NCI-H524 treated with DMSO at 0.1 percent for 48 hours (cell line): ENCODE measurements around the gene CAV3.

Experiments
- DNase-seq: peaks from one replicate; lab custom pipeline; 2025; lab: John Stamatoyannopoulos, UW

CAV3 gene

GRCh38 chr3:8736436-8736835 is 2.8 kb downstream of the CAV3 start:
- no peak for DNase-seq

GRCh38 chr3:8737301-8737700 is 3.7 kb downstream of the CAV3 start:
- DNase-seq, result no peak

DNA sequence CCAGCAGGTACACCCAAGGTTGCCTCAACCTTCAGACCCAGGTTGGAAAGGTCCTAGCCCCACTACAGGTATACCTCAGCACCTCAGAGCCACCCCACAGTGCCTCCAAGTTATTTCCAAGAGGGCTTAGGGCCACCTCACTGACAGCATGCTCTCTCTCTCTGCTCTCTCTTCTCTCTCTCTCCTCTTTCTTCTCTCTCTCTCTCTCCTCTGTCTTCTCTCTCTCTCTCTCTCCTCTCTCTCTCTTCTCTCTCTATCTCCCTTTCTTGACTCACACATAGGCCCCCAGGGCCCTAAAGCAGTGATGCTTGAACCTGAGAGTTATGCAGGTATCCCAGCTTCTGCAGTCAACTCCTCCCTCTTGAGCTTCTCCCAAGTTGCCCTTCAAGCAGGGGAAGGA is 4.2 kb downstream of the CAV3 start:
- no peak for DNase-seq

DNA sequence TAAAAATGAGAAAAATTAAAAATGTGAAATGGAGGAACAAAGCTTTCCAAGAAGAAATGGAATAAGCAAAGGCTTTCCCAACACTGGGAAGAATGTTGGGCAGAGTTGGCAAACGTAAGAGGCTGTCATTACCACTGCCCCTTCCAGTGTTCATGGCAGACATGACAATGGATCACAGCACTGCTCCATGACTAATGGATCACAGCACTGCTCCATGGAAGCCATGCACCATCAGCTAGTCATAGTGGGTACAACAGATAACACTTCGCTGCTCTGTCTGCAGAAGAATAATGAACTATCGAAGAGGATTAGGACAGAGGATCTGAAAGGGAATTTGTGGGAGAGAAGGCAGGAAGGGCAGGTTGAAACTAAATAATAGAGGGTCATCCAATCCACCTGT is 5.0 kb downstream of the CAV3 start:
- DNase-seq, result no peak

DNA sequence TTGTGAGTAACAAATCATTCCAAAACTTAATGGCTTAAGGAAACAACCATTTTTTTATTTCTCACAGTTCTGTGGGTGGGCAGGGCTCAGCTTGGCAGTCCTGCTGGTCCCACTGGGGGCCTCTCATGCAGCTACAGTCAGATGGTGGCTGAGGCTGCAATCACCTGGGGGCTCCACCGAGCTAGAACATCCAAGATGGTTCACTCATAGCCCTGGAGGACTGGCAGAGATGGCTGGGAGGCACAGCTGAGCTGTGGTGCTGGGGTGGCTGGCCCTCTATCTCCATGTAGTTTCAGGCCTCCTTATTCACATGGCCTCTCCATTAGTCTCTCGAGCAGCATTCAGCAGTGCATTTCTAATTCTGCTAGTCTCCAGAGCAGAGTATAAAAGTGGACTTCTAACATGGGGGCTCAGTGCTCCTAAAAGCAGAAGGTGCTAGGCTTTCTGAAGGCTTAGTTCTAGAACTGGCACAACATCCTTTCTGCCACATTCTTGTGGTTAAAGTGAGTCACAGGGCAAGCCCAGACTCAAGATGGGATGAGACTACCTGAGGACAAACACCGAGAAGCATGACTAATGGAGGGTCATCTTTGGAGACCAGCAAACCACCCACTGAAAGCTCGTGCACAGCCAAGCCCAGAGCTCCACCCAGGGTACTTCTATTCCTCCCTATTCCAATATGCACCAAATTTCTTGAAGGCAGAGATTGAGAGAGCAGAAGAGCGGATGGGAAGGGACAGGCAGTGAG is 6.3 kb downstream of the CAV3 start:
- no peak for DNase-seq

DNA sequence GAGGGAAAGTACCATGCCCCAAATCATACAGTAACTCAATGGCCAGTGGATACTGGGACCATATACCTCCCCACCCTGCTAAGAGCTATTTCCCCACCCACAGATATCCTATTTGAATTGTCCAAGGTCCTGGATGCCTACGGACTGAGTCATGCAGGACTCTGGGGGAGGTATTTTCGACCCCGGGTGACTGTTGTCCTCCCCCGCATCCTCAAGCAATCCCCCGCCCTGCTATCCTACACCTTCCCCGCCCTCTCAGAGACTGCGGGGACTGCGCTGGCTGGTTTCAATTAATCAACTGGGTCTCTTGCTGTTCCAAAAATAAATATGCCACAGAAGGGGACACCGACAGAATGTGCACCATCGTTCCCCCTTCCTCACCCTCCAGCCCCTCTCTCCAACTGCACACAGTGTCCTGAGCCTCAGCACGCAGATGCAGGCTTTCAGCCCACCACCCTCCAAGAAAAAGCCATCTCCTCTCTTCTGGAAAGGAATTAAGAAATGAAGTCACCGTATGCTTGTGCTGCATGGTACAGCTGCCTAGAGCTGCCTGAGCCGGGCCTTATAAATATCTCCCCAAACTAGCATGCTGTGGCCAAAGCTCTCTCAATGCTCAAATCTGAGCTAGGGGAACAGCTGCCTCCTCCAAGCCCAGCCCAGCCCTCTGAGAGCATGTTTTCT is 8.1 kb downstream of the CAV3 start:
- DNase-seq, result no peak

- DNase-seq, result no peak
These were observed 9.5 kb downstream of the CAV3 start for GRCh38 chr3:8743021-8743601.

- DNase-seq, result no peak
These were observed 10.3 kb downstream of the CAV3 start for GRCh38 chr3:8743911-8744310.

- no peak for DNase-seq
These were observed 12.2 kb downstream of the CAV3 start for GRCh38 chr3:8745619-8746370.

DNA sequence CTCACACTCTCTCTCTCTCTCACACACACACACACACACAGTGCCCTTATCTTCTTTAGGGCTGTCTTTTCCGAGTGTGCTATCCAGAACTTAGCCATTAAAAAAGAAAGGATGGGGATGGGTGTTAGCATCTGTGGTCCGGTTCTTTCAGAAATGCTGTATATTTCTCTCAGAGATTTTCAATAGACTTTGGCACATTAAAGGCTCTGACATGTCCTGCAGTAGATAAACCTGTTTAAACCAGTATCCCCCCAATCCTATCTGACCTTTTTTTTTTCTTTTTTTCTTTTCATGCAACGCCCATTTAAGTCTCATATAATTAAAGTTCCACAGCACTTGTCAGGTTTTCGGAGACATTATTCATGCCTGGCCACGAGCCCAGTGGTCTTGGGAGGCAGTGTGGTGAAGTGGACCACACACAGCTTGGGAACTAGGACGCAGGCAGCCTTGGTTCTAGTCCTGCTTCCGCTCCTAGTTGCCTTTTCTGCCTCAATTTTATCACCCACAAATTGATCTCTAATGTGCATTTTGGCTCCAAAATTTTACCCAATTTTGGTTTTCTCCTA is 13.3 kb downstream of the CAV3 start:
- DNase-seq, result no peak

- DNase-seq, result no peak
These were observed 15.7 kb downstream of the CAV3 start for GRCh38 chr3:8749316-8749715.

DNA sequence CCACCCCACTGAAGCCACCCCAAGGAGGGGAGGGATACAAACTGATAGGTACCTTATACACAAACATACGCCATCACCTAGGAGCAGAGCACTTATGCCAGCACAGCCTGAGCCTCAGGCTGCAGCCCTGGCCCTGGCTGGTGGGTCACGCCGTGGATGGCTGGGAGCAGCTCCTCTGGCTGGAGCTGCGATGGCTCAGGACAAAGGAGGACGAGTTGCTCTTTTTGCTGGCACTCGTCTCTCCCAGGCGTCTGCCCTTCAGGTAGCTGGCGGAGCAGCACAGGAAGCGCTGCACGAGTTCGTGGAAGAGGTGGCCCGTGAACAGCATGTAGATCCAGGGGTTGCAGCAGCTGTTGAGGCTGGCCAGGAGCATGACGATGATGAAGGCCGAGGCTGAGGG is 19.2 kb downstream of the CAV3 start:
- no peak for DNase-seq

DNA sequence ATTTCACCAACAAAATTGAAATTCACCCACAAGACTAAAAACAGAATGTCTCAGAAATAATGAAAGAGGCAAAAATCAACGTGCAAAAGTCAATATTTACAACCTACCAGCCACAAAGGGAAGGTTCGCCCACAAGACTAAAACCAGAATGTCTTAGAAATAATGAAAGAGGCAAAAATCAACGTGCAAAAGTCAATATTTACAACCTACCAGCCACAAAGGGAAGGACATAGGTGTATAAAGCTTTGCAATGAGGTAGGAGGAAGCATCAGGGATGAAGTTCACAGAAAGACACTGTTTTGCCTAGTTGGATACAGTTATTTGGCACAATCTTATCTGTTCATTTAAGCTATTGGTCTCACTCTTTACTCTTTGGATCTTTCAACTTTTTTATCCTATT is 21.5 kb downstream of the CAV3 start:
- no peak for DNase-seq

DNA sequence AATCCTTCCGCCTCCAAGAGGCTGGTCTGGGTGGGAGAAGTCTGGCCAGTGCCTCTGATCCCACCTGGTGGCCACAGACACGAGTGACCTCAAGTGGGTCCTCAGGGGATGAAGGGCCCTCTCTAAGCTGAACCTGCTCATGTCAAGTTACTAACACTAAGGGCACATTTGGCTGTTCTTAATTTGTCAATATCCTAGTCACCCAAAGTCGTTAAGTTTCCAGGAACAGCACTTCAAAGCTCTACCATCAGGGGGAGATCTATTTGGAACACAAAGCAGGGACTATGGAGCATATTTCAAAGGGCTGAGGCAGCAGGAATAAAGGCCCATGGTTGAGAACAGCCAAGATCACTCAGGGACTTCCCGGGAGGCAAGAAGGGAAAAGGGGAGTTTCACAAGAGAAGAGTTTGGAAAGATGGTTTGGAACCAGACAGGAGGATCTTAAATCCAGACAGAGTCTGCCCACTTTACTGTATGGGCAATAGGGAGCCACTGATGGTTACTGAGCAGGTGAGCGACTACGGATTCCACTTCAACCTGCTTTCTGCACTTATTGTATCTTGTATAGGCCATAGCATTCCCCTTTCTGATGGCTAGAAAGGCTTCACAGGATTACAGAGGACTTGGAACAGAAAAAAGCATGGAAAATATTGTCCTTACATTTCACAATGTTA is 22.1 kb downstream of the CAV3 start:
- no peak for DNase-seq

- no peak for DNase-seq
These were observed 23.1 kb downstream of the CAV3 start for GRCh38 chr3:8756671-8757070.

GRCh38 chr3:8757551-8758518 is 24.2 kb downstream of the CAV3 start:
- DNase-seq, result no peak

GRCh38 chr3:8759038-8759707 is 25.6 kb downstream of the CAV3 start:
- DNase-seq, result no peak

DNA sequence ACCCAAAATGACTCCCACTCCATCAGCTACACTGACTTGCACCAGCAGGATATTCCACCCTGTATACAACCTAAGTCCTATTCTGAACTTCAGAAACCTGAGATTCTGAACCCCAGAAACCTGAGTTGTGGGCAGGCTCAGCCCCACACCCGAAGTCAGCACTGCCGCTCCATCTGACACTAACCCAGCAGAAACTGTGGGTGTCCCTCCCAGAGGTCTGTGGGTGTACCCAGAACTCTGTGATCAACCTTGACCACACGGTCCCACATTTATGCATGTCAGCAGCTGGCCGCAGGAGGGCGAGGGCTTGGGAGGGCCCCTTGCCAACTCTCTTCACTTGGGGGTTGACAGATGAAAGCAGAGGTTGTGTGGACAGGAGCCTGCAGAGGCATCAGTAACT is 26.5 kb downstream of the CAV3 start:
- DNase-seq, result no peak

GRCh38 chr3:8760506-8760905 is 26.9 kb downstream of the CAV3 start:
- DNase-seq, result no peak

- no peak for DNase-seq
These were observed 28.3 kb downstream of the CAV3 start for GRCh38 chr3:8761866-8762265.
